ENCODE data around the gene AP5Z1.

DNA sequence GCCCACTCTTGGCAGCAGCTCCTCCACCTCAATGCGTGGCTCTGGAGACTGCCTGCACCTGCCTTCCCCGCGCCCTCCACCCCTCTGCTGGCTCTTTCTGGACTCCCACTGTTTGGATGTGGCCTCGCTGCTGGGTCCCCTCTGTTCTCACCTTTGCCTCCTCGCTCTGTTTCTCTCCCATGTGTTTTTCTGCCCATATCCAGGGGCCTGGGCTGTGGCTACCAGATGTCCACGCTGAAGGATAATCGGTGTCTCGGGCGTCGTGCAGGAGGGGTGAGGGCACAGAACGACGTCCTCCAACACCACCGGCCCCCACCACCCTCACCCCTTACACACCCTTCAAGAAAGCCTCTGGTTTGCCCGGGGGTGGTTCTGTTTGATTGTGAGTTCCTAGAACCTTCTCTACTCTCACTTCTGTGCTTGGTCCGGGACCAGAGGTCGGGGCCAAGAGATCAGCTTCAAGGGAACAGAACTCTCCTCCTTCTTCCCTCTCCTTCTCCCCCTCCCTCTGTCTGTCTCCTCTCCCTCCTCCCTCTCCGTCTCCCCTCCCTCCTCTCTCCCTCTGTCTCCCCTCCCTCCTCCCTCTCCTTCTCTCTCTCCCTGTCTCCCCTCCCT is 31.7 kb downstream of the AP5Z1 start:
- TF ChIP-seq, protein P1, sequence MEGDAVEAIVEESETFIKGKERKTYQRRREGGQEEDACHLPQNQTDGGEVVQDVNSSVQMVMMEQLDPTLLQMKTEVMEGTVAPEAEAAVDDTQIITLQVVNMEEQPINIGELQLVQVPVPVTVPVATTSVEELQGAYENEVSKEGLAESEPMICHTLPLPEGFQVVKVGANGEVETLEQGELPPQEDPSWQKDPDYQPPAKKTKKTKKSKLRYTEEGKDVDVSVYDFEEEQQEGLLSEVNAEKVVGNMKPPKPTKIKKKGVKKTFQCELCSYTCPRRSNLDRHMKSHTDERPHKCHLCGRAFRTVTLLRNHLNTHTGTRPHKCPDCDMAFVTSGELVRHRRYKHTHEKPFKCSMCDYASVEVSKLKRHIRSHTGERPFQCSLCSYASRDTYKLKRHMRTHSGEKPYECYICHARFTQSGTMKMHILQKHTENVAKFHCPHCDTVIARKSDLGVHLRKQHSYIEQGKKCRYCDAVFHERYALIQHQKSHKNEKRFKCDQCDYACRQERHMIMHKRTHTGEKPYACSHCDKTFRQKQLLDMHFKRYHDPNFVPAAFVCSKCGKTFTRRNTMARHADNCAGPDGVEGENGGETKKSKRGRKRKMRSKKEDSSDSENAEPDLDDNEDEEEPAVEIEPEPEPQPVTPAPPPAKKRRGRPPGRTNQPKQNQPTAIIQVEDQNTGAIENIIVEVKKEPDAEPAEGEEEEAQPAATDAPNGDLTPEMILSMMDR (IDR thresholded peaks at IDR 0.05), result no peak
- TF ChIP-seq POLR2A (IDR thresholded peaks at IDR 0.05), result no peak

Data from heart left ventricle (tissue), 13 donors.